ENCODE data around the gene TMEM120B.

TMEM120B gene

GRCh38 chr12:121823101-121823726 is 110.7 kb downstream of the TMEM120B start:
- DNase-seq = no peak

GRCh38 chr12:121823727-121824115 is 111.2 kb downstream of the TMEM120B start:
- no peak for DNase-seq

- no peak for DNase-seq
These were observed 112.5 kb downstream of the TMEM120B start for GRCh38 chr12:121825041-121825523.

GRCh38 chr12:121826318-121827150 is 114.0 kb downstream of the TMEM120B start:
- no peak for DNase-seq

- no peak for DNase-seq
These were observed 115.0 kb downstream of the TMEM120B start for GRCh38 chr12:121827351-121828099.

- no peak for DNase-seq
These were observed 115.8 kb downstream of the TMEM120B start for GRCh38 chr12:121828306-121828705.

- no peak for DNase-seq
These were observed 116.3 kb downstream of the TMEM120B start for GRCh38 chr12:121828826-121829225.

GRCh38 chr12:121829250-121829918 is 116.8 kb downstream of the TMEM120B start:
- DNase-seq = no peak

- no peak for DNase-seq
These were observed 117.6 kb downstream of the TMEM120B start for GRCh38 chr12:121830134-121830533.

GRCh38 chr12:121830588-121831265 is 118.2 kb downstream of the TMEM120B start:
- DNase-seq = no peak

Measured in activated CD8-positive, alpha-beta memory T cell treated with anti-CD3 and anti-CD28 coated beads, Interleukin-2, amount 50 U/mL, for 4 hours (primary cell).